ENCODE results near the gene TBX21. TPM values are rescaled to one million over a fixed set of nuclear protein-coding genes. Genes with fewer than 3 reads are reported as not detected.

The TBX21 gene
- total and polyA plus RNA-seq, 9 of the 15 experiments (the other 6 are each of a cell fraction or from before 2014, with no cell fraction given) = 0.07 TPM; not detected in 8

- POLR2A ChIA-PET = interaction anchor here (0.6 to 0.7 kb wide), 2 partner anchors 39 to 46 kb away, joined by 3 to 6 read pairs; no protein-coding TSS in a partner anchor
- H3K79me2 ChIP-seq (ENCODE audit: control insufficient read depth, insufficient read depth, low read length) = no peaks in the 10 kb centered on the region
- in situ Hi-C loops (cut with MboI) = no loop called here
- DNase-seq (ENCODE audit: extremely low read depth in 1 of 4, low spot score in 3 of 4) (peak in 2 of 4 experiments; percentile 3 to 6), ATAC-seq (no peak), FAIRE-seq (no peak)
- intact Hi-C loops (cut with micrococcal nuclease) = no loop called here
- no peaks in the 10 kb centered on the region for H3K36me3 ChIP-seq (ENCODE audit: control insufficient read depth, insufficient read depth, low read length)
- H2AFZ ChIP-seq (ENCODE audit: low read depth, low read length) = no peak overlapping the region
- no peaks in the 10 kb centered on the region for H3K9me1 ChIP-seq (ENCODE audit: control insufficient read depth, insufficient read depth, low read length)
- BruUV-seq (replicated peaks) = no TSS peak
- no peak for TF ChIP-seq NFXL1 (CRISPR knock-in tag; IDR thresholded peaks at IDR 0.05)
- TF ChIP-seq ZNF76 (CRISPR knock-in tag; IDR thresholded peaks at IDR 0.05; ENCODE audit: borderline replicate concordance) = no peak
- no peak for TF ChIP-seq BHLHE40 (IDR thresholded peaks at IDR 0.05; ENCODE audit: low read length)
- peak; percentile 26; the same call in 1 of the 2 replicates for TF ChIP-seq TSC22D4 (tag; IDR thresholded peaks at IDR 0.05)
- 0 out of 2 replicates have a peak, but pooled peaks have one; percentile 39 for TF ChIP-seq ZBTB5 (IDR thresholded peaks at IDR 0.05)
- no peak for TF ChIP-seq PURB (CRISPR knock-in tag; IDR thresholded peaks at IDR 0.05; ENCODE audit: low read depth)
- peak; percentile 72 for TF ChIP-seq MCM3 (IDR thresholded peaks at IDR 0.05)
- TF ChIP-seq ZKSCAN3 (CRISPR knock-in tag; IDR thresholded peaks at IDR 0.05) = no peak
- no peak for TF ChIP-seq ATF7 (IDR thresholded peaks at IDR 0.05)
- no peak for TF ChIP-seq GATA2 (CRISPR knock-in tag; IDR thresholded peaks at IDR 0.05)
- 0 out of 2 replicates have a peak, but pooled peaks have one; percentile 16 for TF ChIP-seq HMBOX1 (IDR thresholded peaks at IDR 0.05)
- peak; percentile 49; the same call in 1 of the 2 replicates for TF ChIP-seq EHMT2 (IDR thresholded peaks at IDR 0.05)
- no peaks in the 10 kb centered on the region for H4K20me1 ChIP-seq (replicated peaks; ENCODE audit: control insufficient read depth, insufficient read depth, low read length)
- H3K9me3 ChIP-seq (replicated peaks; ENCODE audit: control insufficient read depth, insufficient read depth, low read depth, low read length) = no peaks in the 10 kb centered on the region
- CTCF ChIA-PET (ENCODE audit: low intra/inter-chr PET ratio) = interaction anchor here (1.7 kb wide), 1 partner anchor 43 kb away, joined by 6 read pairs; no protein-coding TSS in a partner anchor
- H3K9ac ChIP-seq (ENCODE audit: insufficient read depth in 1 of 2, low read depth in 2 of 2, low read length in 2 of 2) = no peak overlapping the region
- H3K4me2 ChIP-seq (ENCODE audit: insufficient read depth, low read length) = no peak overlapping the region
- H3K4me1 ChIP-seq (replicated peaks in 1 of 2; ENCODE audit: control insufficient read depth in 2 of 2, insufficient read depth in 2 of 2, low read length in 2 of 2) = peaks cover 13 to 15% of the 10 kb centered on the region in 2 experiments; a peak in 4 of 5 replicates
- no peak overlapping the region for H3K27ac ChIP-seq (ENCODE audit: extremely low read depth, low read depth, low read length)
- H3K27me3 ChIP-seq (ENCODE audit: control insufficient read depth in 2 of 2, insufficient read depth in 2 of 2, low read length in 2 of 2) = peaks cover 12 to 52% of the 10 kb centered on the region in 2 experiments; a peak in 4 of 5 replicates
- WGBS (ENCODE audit: insufficient coverage, low coverage, missing lambda C conversion rate) = 3% methylated on average over 11 of the region's 11 CpGs
- H3K4me3 ChIP-seq = no peak overlapping the region
These were observed 8.2 kb downstream of the TBX21 start for GRCh38 chr17:47741109-47741792.

All from K562 (cell line).